IMR-90 (cell line): ENCODE measurements around the gene BCL2L13. TPM values are rescaled to one million over a fixed set of nuclear protein-coding genes. Genes with fewer than 3 reads are reported as not detected.

Experiments used
- ATAC-seq: fragments of 200-7000 bp; cut with Tn5 transposase; 2 replicates; pipeline ENCODE4 v1.9.1; 2020; ENCODE audit warnings: low read depth, mild to moderate bottlenecking, moderate library complexity
- BruUV-seq: library from RNA; stranded (reverse); fragments of 400-500 nt; replicated peaks from 2 replicates; lab custom pipeline; 2021; lab: Mats Ljungman, UMichigan
- CTCF ChIA-PET: fragments of 300-600 bp; formaldehyde crosslinking; extraction: SDS; loops from one replicate; lab custom pipeline; 2021; ENCODE audit warnings: antibody characterized with exemption; lab: Yijun Ruan, JAX
- POLR2A ChIA-PET: fragments of 300-600 bp; sonication (Branson Sonifier 250); formaldehyde crosslinking; loops from one replicate; lab custom pipeline; 2022; ENCODE audit warnings: antibody characterized with exemption; ENCODE audit not compliant: unreplicated experiment; lab: Charles Lee
- DNase-seq: peaks from one replicate; pipeline ENCODE4 v3.0.0; 2013
- H2AFZ ChIP-seq: replicated peaks from 2 replicates; pipeline ENCODE3; 2013; ENCODE audit warnings: low read length, mild to moderate bottlenecking; ENCODE audit not compliant: poor library complexity
- H2AK5ac ChIP-seq: 2 replicates; pipeline ENCODE4 v1.6.1; 2013; ENCODE audit warnings: low read depth, low read length, inconsistent platforms
- H2AK9ac ChIP-seq: replicated peaks from 2 replicates; pipeline ENCODE3; 2013; ENCODE audit warnings: mild to moderate bottlenecking, low read depth, low read length, moderate library complexity; ENCODE audit not compliant: poor library complexity
- H2BK120ac ChIP-seq: 2 replicates; pipeline ENCODE4 v1.6.1; 2013; ENCODE audit warnings: low read depth, low read length, inconsistent platforms
- H2BK15ac ChIP-seq: 3 replicates; pipeline ENCODE4 v1.6.1; 2013; ENCODE audit warnings: low read depth, low read length, inconsistent platforms
- H2BK20ac ChIP-seq: 2 replicates; pipeline ENCODE4 v1.6.1; 2013; ENCODE audit warnings: low read depth, mild to moderate bottlenecking, inconsistent platforms, low read length, moderate library complexity
- H2BK5ac ChIP-seq: 2 replicates; pipeline ENCODE4 v1.6.1; 2013; ENCODE audit warnings: mild to moderate bottlenecking, low read depth, low read length, inconsistent platforms; ENCODE audit not compliant: poor library complexity, severe bottlenecking
- H3K14ac ChIP-seq: replicated peaks from 2 replicates; pipeline ENCODE4 v1.6.1; 2013; ENCODE audit warnings: low read depth, low read length, inconsistent platforms
- H3K18ac ChIP-seq: 2 replicates; pipeline ENCODE4 v1.6.1; 2013; ENCODE audit warnings: low read depth, low read length, control low read depth
- H3K23ac ChIP-seq: 2 replicates; pipeline ENCODE4 v1.6.1; 2013; ENCODE audit warnings: low read depth, low read length, inconsistent platforms
- H3K27ac ChIP-seq: 2 replicates; pipeline ENCODE4 v1.5.1; 2013; ENCODE audit warnings: mild to moderate bottlenecking, control low read depth, low read length; ENCODE audit not compliant: insufficient read depth
- H3K27me3 ChIP-seq: 2 replicates; pipeline ENCODE4 v1.6.1; 2013; ENCODE audit warnings: low read length; ENCODE audit not compliant: control insufficient read depth, insufficient read depth
- H3K36me3 ChIP-seq: 2 replicates; pipeline ENCODE4 v1.6.1; 2013; ENCODE audit warnings: low read length, mixed read lengths; ENCODE audit not compliant: control insufficient read depth, insufficient read depth
- H3K4ac ChIP-seq: 2 replicates; pipeline ENCODE4 v1.6.1; 2013; ENCODE audit warnings: low read depth, low read length, inconsistent platforms
- H3K4me1 ChIP-seq: 2 replicates; pipeline ENCODE4 v1.6.1; 2013; ENCODE audit warnings: low read length, mixed read lengths; ENCODE audit not compliant: control insufficient read depth, insufficient read depth
- H3K4me2 ChIP-seq: 2 replicates; pipeline ENCODE4 v1.6.1; 2013; ENCODE audit warnings: low read depth, mild to moderate bottlenecking, control low read depth, low read length, moderate library complexity
- H3K4me3 ChIP-seq: 2 replicates; pipeline ENCODE4 v1.5.1; 2013; ENCODE audit warnings: low read depth, mild to moderate bottlenecking, control low read depth, low read length, moderate library complexity; ENCODE audit not compliant: insufficient read depth
- H3K56ac ChIP-seq: 2 replicates; pipeline ENCODE4 v1.6.1; 2013; ENCODE audit warnings: low read length, inconsistent platforms; ENCODE audit not compliant: insufficient read depth; ENCODE audit errors: extremely low read depth
- H3K79me1 ChIP-seq, 2 experiments: 2 replicates each; pipeline ENCODE4 v1.6.1; 2013; ENCODE audit warnings: low read length in 2 of 2, inconsistent platforms in 1 of 2, low read depth in 1 of 2
- H3K9ac ChIP-seq: 2 replicates; pipeline ENCODE4 v1.6.1; 2013; ENCODE audit warnings: low read depth, low read length, control low read depth
- H3K9me1 ChIP-seq: 2 replicates; pipeline ENCODE4 v1.6.1; 2013; ENCODE audit warnings: low read length, inconsistent platforms; ENCODE audit not compliant: insufficient read depth
- H3K9me3 ChIP-seq: 2 replicates; pipeline ENCODE4 v1.6.1; 2013; ENCODE audit warnings: low read length; ENCODE audit not compliant: control insufficient read depth, insufficient read depth
- H4K20me1 ChIP-seq: 2 replicates; pipeline ENCODE4 v1.6.1; 2013; ENCODE audit warnings: low read length, inconsistent platforms; ENCODE audit not compliant: insufficient read depth
- H4K5ac ChIP-seq: 2 replicates; pipeline ENCODE4 v1.6.1; 2013; ENCODE audit warnings: mild to moderate bottlenecking, low read depth, low read length, control low read depth
- H4K8ac ChIP-seq, 2 experiments: 2 replicates each; pipeline ENCODE4 v1.6.1; 2013; ENCODE audit warnings: low read depth in 2 of 2, low read length in 2 of 2, control low read depth in 1 of 2, inconsistent platforms in 1 of 2
- H4K91ac ChIP-seq: 2 replicates; pipeline ENCODE4 v1.6.1; 2013; ENCODE audit warnings: low read depth, low read length, inconsistent platforms; ENCODE audit not compliant: insufficient read depth
- ELK1 ChIP-seq: fragments of 150-350 bp; IDR thresholded peaks from 2 replicates; pipeline ENCODE4 v1.6.1; 2016; ENCODE audit warnings: low read depth, mild to moderate bottlenecking, low read length, moderate library complexity, borderline replicate concordance
- MAZ ChIP-seq: IDR thresholded peaks from 2 replicates; pipeline ENCODE4 v1.6.1; 2012; ENCODE audit warnings: low read depth, mild to moderate bottlenecking, low read length, improper control_type of control experiment, moderate library complexity, borderline replicate concordance
- RCOR1 ChIP-seq: IDR thresholded peaks from 2 replicates; pipeline ENCODE4 v1.6.1; 2012; ENCODE audit warnings: mild to moderate bottlenecking, low read length, improper control_type of control experiment; ENCODE audit not compliant: insufficient replicate concordance
- SMC3 ChIP-seq: fragments of 150-350 bp; IDR thresholded peaks from 2 replicates; pipeline ENCODE4 v1.6.1; 2016; ENCODE audit warnings: low read depth, mild to moderate bottlenecking, antibody characterized with exemption, low read length, moderate library complexity
- USF2 ChIP-seq: fragments of 150-350 bp; IDR thresholded peaks from 2 replicates; pipeline ENCODE4 v1.6.1; 2017; ENCODE audit warnings: mild to moderate bottlenecking, antibody characterized with exemption, low read length, low read depth
- WGBS, 2 experiments: methylation state at CpG; one replicate each; pipeline versions ENCODE4 v1.1.5 to v1.1.7; 2013; ENCODE audit warnings: missing lambda C conversion rate in 2 of 2; ENCODE audit not compliant: insufficient read length in 1 of 2; ENCODE audit errors: extremely low coverage in 2 of 2; 5-methylcytosine and 5-hydroxymethylcytosine counted together
- dilution Hi-C: fragments of 300-500 bp; cut with HindIII; formaldehyde crosslinking; loops from one replicate; pipeline ENCODE4 v1.14.3; 2018; ENCODE audit warnings: low sequenced_read_pairs; ENCODE audit not compliant: unreplicated experiment
- in situ Hi-C: fragments of 300-500 bp; cut with MboI; formaldehyde crosslinking; loops from 3 replicates; pipeline ENCODE4 v1.14.3; 2019; ENCODE audit warnings: low sequenced_read_pairs, inconsistent platforms, mixed read lengths
- intact Hi-C: fragments of 100-400 bp; cut with micrococcal nuclease; formaldehyde crosslinking; loops from 2 replicates; pipeline ENCODE4 v1.10.0; 2022
- polyA plus RNA-seq, 3 experiments: library from polyadenylated mRNA; depleted of rRNA; stranded (reverse); fragments of >200 nt; gene quantifications; 2 replicates each; pipeline ENCODE4 v1.2.3, GENCODE V29; 2012; ENCODE audit warnings: low replicate concordance in 1 of 3
- total RNA-seq: library from RNA; depleted of rRNA; stranded (reverse); fragments of >200 nt; gene quantifications from 2 replicates; pipeline ENCODE4 v1.2.3, GENCODE V29; 2012

Gene BCL2L13
- total and polyA plus RNA-seq, 2 of the 4 experiments (the other 2 are of a cell fraction): 42.6 to 86.7 TPM

- no peak overlapping the region for H2BK15ac ChIP-seq
- H4K20me1 ChIP-seq: peaks cover 5% of the 10 kb centered on the region
- no peak overlapping the region for H3K4me2 ChIP-seq
- in situ Hi-C loops (no loop called here), dilution Hi-C loops (no loop called here), intact Hi-C loops (no loop called here)
- no peak overlapping the region for H4K91ac ChIP-seq
- no peak overlapping the region for H3K14ac ChIP-seq
- ChIA-PET CTCF (no interaction called here), POLR2A (no interaction called here)
- H3K9me1 ChIP-seq: peaks cover 11% of the 10 kb centered on the region
- no peak overlapping the region for H2AK5ac ChIP-seq
- no peak overlapping the region for H2BK20ac ChIP-seq
- BruUV-seq: no TSS peak
- H3K9me3 ChIP-seq: no peaks in the 10 kb centered on the region
- H3K18ac ChIP-seq: no peak overlapping the region
- ATAC-seq (no peak), DNase-seq (no peak)
- no peak overlapping the region for H3K56ac ChIP-seq
- H4K5ac ChIP-seq: no peak overlapping the region
- TF ChIP-seq SMC3: no peak
- TF ChIP-seq RCOR1: no peak
- no peak for TF ChIP-seq MAZ
- no peak for TF ChIP-seq ELK1
- no peak for TF ChIP-seq USF2
- 90% methylated on average over 10 of the region's 21 CpGs; no CpG with 5 or more reads in 1 of the 2 experiments for WGBS, 2 experiments
- peaks cover 8 to 30% of the 10 kb centered on the region in 2 experiments for H3K79me1 ChIP-seq
- H3K4ac ChIP-seq: no peak overlapping the region
- no peak overlapping the region for H4K8ac ChIP-seq
- no peak overlapping the region for H2AFZ ChIP-seq
- no peak overlapping the region for H3K9ac ChIP-seq
- no peak overlapping the region for H2BK120ac ChIP-seq
- no peak overlapping the region for H2BK5ac ChIP-seq
- H3K27ac ChIP-seq: no peak overlapping the region
- no peak overlapping the region for H3K4me3 ChIP-seq
- peaks cover 3% of the 10 kb centered on the region; the same call in 1 of the 2 replicates for H3K4me1 ChIP-seq
- H3K27me3 ChIP-seq: no peaks in the 10 kb centered on the region
- no peak overlapping the region for H3K23ac ChIP-seq
- peaks cover 34% of the 10 kb centered on the region for H3K36me3 ChIP-seq
- H2AK9ac ChIP-seq: no peak overlapping the region
Measured at GRCh38 chr22:17738386-17739128, 100.0 kb downstream of the BCL2L13 start.
